Mesothelial cell of epicardium (in vitro differentiated cells): ENCODE measurements around the gene AFAP1. TPM values are rescaled to one million over a fixed set of nuclear protein-coding genes. Genes with fewer than 3 reads are reported as not detected.

Experiments used
- DNase-seq, 2 experiments: peaks; one replicate each; pipeline ENCODE4 v3.0.0; 2021; ENCODE audit warnings: low spot score in 2 of 2; ENCODE audit not compliant: unreplicated experiment in 2 of 2
- H3K27ac Mint-ChIP-seq: 2 replicates; pipeline ENCODE4 v1.8.0; 2021; ENCODE audit warnings: mixed read lengths
- H3K27me3 Mint-ChIP-seq: 2 replicates; pipeline ENCODE4 v1.8.0; 2021; ENCODE audit warnings: low read depth, mixed read lengths
- H3K36me3 Mint-ChIP-seq: 2 replicates; pipeline ENCODE4 v1.8.0; 2021; ENCODE audit warnings: mixed read lengths
- H3K4me1 Mint-ChIP-seq: 2 replicates; pipeline ENCODE4 v1.8.0; 2021; ENCODE audit warnings: mixed read lengths
- H3K4me3 Mint-ChIP-seq: 2 replicates; pipeline ENCODE4 v1.8.0; 2021; ENCODE audit warnings: mild to moderate bottlenecking, moderate library complexity, mixed read lengths
- H3K9me3 Mint-ChIP-seq: 2 replicates; pipeline ENCODE4 v1.8.0; 2021; ENCODE audit warnings: mixed read lengths
- total RNA-seq: library from RNA; stranded (reverse); gene quantifications from 3 replicates; pipeline ENCODE4 v1.2.1, GENCODE V29; 2021
- TF ChIP-seq, protein P1 (sequence below): fragments of 200-600 bp; sonication (generic); IDR thresholded peaks from one replicate; pipeline ENCODE4 v1.5.0; 2021; ENCODE audit warnings: antibody characterized with exemption; ENCODE audit not compliant: unreplicated experiment

Gene AFAP1
- total RNA-seq, 1 donor from 2014 or later, result 82.4 TPM

DNA sequence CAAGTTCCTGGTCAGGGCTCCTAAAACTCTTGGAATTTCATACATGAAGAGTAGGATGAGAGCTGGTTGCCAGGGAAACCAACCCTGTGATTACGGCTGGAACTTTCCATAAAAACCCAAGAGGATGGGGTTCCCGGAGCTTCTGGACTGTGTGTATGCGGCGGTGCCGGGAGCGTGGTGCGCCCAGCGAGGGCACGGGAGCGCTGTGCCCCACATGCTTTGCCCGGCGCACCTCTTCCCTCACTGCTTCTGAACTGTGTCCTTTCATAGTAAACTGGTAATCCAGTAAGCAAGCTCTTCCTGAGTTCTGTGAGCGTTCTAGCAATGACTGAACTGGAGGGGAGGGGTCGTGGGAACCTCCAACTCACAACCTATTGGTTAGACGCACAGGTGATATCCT lies 152.6 kb downstream of the AFAP1 start:
- Mint-ChIP-seq H3K27me3 (no peaks in the 10 kb centered on the region), H3K4me3 (no peak overlapping the region), H3K9me3 (no peaks in the 10 kb centered on the region), H3K36me3 (peaks cover 37% of the 10 kb centered on the region), H3K4me1 (peaks cover 27% of the 10 kb centered on the region), H3K27ac (no peak overlapping the region)
- TF ChIP-seq, protein P1, sequence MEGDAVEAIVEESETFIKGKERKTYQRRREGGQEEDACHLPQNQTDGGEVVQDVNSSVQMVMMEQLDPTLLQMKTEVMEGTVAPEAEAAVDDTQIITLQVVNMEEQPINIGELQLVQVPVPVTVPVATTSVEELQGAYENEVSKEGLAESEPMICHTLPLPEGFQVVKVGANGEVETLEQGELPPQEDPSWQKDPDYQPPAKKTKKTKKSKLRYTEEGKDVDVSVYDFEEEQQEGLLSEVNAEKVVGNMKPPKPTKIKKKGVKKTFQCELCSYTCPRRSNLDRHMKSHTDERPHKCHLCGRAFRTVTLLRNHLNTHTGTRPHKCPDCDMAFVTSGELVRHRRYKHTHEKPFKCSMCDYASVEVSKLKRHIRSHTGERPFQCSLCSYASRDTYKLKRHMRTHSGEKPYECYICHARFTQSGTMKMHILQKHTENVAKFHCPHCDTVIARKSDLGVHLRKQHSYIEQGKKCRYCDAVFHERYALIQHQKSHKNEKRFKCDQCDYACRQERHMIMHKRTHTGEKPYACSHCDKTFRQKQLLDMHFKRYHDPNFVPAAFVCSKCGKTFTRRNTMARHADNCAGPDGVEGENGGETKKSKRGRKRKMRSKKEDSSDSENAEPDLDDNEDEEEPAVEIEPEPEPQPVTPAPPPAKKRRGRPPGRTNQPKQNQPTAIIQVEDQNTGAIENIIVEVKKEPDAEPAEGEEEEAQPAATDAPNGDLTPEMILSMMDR, result no peak
- no peak for DNase-seq

DNA sequence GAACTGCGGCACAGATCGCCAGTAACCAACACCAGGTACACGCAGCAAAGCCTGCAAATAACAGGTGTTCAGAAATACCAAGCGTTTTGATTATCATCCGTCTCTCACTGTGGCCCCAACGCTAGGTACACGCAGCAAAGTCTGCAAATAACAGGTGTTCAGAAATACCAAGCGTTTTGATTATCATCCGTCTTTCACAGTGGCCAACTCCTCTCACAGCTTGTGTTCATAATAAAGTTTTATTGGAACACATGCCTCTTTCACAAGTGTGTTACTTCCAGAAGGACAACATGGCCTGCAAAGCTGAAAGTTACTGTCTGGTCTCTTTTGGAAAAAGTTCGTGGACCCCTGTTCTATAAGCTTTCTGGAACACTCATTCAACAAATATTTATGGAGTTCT lies 153.1 kb downstream of the AFAP1 start:
- H3K27me3 Mint-ChIP-seq, result no peaks in the 10 kb centered on the region
- TF ChIP-seq, protein P1, result no peak
- H3K36me3 Mint-ChIP-seq, result peaks cover 35% of the 10 kb centered on the region
- no peak for DNase-seq
- no peak overlapping the region for H3K4me3 Mint-ChIP-seq
- no peak overlapping the region for H3K27ac Mint-ChIP-seq
- peaks cover 33% of the 10 kb centered on the region for H3K4me1 Mint-ChIP-seq
- no peaks in the 10 kb centered on the region for H3K9me3 Mint-ChIP-seq

DNA sequence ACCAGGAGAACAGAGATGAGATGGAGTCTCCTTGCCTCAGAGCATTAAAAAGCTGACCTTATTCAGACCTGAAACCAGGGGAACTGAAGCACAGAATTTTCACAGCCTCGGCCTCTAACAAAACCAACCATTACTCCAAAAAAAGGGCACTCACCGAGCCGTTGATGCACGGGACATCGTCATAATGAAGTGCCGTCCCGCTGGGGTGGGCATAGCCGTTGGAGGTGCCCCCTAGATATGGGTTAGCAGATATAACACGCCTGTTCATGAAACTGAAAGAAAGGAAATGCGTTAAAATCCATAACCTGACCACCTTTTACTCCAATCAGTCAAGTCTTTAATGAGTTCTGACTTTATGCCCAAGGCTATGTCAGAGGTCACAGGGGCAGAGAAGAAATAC lies 153.6 kb downstream of the AFAP1 start:
- TF ChIP-seq, protein P1, result no peak
- H3K9me3 Mint-ChIP-seq, result no peaks in the 10 kb centered on the region
- H3K36me3 Mint-ChIP-seq, result peaks cover 35% of the 10 kb centered on the region
- H3K27ac Mint-ChIP-seq, result no peak overlapping the region
- DNase-seq, result no peak
- no peak overlapping the region for H3K4me3 Mint-ChIP-seq
- peaks cover 34% of the 10 kb centered on the region for H3K4me1 Mint-ChIP-seq
- H3K27me3 Mint-ChIP-seq, result no peaks in the 10 kb centered on the region

DNA sequence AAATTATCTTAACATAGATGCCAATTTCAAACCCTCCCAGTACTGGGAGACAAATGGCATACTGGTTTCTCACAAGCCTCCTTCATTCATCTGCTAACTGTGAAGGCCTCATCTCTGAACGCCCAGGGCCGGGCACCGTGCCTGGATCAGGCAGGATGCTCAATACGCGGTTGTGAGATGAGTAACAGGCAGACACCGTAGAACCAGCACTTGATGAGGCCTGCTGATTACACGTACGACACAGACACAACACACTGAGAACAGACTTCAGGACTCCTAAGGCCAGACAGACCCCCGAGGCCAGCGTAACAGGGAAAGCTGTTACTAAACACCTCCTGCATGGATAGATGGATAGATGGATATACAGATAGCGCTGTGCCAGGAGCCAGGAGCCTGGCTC lies 154.6 kb downstream of the AFAP1 start:
- Mint-ChIP-seq H3K27me3 (no peaks in the 10 kb centered on the region), H3K36me3 (peaks cover 39% of the 10 kb centered on the region), H3K9me3 (no peaks in the 10 kb centered on the region), H3K4me3 (no peak overlapping the region), H3K27ac (no peak overlapping the region), H3K4me1 (peaks cover 31% of the 10 kb centered on the region)
- DNase-seq, result no peak
- TF ChIP-seq, protein P1, result no peak

DNA sequence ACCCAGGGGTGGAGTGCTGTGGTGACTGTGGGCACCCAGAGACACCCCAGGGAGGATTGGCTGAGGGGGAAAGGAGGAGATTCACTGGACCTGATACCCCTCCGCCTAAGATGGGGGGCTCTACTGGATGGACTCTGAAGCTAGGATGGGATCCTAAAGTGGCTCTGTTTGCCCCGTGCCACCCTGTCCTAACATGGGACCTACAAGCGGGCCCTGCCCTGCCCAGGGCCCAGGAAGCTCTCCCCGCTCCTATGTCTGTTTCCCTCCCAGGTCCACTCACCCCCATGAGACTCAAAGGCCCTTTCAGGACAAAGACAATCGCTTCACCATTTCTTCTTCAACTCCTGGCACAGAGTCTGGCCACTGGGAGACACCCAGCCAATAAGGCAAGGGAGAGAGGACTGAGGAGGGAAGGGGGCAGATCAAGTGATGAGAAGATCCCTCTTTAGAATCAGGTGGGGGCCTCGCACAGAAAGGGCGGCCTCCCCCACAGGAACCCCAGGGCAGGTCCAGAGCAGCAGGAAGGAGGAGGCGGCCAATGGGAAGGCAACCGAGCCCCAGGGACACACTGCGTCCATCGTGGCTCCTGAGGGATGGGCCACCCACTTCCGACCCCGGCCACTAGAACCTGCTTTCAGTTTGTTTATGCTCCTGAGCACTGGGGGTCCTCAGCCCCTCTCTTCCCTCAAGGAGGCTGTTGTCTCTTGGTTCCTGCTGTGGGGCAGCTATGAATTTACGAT lies 155.4 kb downstream of the AFAP1 start:
- no peak overlapping the region for H3K4me3 Mint-ChIP-seq

More for the DNA sequence above, 155.4 kb downstream of the AFAP1 start:
- no peaks in the 10 kb centered on the region for H3K27me3 Mint-ChIP-seq
- no peaks in the 10 kb centered on the region for H3K9me3 Mint-ChIP-seq
- H3K4me1 Mint-ChIP-seq, result peaks cover 27% of the 10 kb centered on the region
- TF ChIP-seq, protein P1, result no peak
- DNase-seq, result no peak
- H3K36me3 Mint-ChIP-seq, result peaks cover 46% of the 10 kb centered on the region
- peak overlapping the region; percentile 30 for H3K27ac Mint-ChIP-seq
